ENCODE measurements around the gene FCHO1.

DNA sequence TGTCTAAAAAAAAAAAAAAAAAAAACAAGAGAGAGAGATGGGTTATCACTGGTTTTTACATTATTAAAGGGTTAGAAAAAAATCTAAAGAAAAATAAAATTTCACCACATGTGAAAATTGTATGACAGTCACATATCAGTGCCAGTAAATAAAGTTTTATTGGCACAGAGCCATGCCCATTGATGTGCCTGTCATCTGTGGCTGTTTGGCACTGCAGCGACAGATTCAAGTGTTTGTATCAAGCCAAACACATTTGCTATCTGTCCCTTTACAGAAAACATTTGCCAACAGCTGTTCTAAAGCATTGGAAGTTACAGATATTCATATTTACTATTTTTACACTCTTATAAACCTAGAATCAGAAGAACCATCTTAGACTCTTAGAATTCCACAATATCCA is 16.3 kb downstream of the FCHO1 start:
- TF ChIP-seq, protein P1, sequence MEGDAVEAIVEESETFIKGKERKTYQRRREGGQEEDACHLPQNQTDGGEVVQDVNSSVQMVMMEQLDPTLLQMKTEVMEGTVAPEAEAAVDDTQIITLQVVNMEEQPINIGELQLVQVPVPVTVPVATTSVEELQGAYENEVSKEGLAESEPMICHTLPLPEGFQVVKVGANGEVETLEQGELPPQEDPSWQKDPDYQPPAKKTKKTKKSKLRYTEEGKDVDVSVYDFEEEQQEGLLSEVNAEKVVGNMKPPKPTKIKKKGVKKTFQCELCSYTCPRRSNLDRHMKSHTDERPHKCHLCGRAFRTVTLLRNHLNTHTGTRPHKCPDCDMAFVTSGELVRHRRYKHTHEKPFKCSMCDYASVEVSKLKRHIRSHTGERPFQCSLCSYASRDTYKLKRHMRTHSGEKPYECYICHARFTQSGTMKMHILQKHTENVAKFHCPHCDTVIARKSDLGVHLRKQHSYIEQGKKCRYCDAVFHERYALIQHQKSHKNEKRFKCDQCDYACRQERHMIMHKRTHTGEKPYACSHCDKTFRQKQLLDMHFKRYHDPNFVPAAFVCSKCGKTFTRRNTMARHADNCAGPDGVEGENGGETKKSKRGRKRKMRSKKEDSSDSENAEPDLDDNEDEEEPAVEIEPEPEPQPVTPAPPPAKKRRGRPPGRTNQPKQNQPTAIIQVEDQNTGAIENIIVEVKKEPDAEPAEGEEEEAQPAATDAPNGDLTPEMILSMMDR (IDR thresholded peaks at IDR 0.05) = no peak
- no peak for TF ChIP-seq EZH2 (IDR thresholded peaks at IDR 0.05)

Measured in neural progenitor cell (in vitro differentiated cells).